ENCODE results near the gene SP2.
A peak's percentile ranks its signal among the peaks of the same experiment; 100 is the strongest.

Gene SP2

DNA sequence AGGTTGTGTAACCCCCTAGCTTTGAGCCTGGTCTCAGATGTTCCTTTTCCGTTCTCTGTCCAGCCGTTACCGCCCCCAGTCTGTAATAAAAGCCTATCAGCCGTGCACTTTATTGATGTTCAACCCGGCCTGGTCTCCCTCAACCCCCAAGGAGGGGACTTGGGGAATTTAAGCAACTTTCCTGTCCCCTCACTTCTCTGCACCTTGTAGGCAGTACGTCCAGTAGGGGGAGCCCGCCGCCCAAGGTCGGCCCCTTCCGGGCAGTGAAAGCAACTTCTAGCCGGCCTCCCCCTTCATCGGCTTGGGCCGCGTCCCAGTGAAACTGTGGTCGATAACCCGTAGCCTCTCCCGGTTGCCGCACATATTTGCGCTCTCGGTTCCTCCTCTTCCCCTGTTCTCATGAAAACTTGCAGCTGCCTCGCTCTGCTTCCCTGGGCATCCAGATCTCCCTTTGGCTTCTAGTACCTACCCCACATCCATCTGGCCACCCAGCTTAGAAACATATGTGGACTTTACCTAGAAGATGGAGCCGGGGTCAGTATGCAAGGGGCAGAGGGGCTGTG, 53.2 kb downstream of the SP2 start:
- peak; percentile 71 for DNase-seq (ENCODE audit: low read depth)

DNA sequence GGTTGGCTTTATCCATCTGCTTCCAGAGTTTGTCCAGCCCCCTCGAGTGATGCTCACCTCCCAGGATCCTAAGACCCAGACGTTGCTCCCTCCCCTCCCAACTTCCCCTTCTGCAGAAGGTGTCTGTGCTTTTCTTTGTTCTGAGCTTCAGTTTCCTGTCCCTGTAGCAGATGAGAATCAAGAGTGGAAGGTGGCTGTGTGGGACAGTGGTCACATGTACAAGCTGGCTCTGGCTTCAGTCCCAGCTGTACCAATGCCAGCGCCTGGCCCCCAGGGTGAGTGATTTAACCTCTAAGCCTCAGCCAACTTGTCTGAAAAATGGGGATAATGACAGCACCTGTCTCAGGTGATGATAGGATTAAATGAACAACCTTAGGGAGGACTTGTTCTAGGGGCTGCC, 53.9 kb downstream of the SP2 start:
- no peak for DNase-seq (ENCODE audit: low read depth)

DNA sequence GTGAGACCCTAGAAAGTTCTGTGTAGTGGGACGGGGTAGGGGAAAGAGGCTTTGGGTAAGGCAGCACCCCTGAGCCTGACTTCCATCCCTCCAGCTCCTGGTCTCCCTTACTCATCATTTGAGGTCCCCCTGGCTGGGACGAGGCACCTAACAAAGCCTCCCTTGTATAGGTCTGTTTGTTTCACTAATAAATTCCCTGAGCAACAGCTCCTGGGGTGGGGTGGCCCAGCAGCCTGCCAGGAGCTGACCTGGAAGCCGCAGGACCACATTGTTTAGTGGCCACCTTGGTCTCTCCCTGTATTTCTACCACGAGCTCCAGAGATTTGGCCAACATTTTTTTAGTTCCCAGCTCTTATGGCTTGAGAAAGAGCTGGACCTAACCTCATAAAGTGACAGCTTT, 54.4 kb downstream of the SP2 start:
- DNase-seq (ENCODE audit: low read depth), result no peak

- no peak for DNase-seq (ENCODE audit: low read depth)
These were observed 56.4 kb downstream of the SP2 start for GRCh38 chr17:47952171-47953021.

GRCh38 chr17:47953909-47954308, 57.9 kb downstream of the SP2 start:
- no peak for DNase-seq (ENCODE audit: low read depth)

- no peak for DNase-seq (ENCODE audit: low read depth)
These were observed 59.7 kb downstream of the SP2 start for GRCh38 chr17:47955497-47956461.

DNA sequence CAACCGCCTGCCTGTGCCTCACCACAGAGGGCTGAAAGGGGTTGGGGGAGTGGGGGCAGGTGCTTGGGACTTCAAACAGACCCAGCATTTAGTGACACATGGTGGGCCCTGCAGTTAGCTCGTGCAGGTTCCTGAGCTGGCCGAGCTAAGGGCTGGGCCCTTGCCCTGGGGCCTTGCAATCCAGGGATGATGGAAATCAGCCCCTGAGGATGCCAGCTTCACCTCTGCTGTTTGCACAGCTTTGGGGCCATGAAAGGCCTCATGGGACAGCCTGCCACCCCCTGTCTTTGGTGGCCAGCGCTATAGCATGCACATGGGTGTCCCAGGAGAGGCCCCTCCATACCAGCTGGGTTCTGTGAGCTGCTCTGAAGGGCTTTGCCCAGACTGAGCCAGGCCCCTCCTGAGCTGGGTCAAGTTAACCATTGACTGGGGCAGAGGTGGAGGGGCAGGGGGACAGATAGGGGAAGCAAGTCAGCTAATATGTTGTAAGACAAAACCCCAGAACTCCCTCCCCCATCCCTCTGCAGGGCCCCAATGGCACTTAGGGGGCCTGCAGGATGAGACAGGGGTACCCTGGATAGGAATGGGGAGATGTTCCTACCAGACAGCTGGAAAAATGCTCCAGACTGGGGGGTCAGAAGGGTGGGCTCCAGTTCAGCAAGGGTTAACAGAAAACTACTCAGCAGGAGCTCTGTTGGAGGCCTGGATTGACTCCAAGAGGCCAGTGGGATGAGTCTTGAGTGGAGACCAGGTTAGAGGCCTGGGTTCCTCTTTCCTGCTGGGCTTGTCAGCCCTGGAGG, 61.0 kb downstream of the SP2 start:
- DNase-seq (ENCODE audit: low read depth), result no peak

- no peak for DNase-seq (ENCODE audit: low read depth)
These were observed 61.8 kb downstream of the SP2 start, which contains the start of gene PRR15L for GRCh38 chr17:47957591-47958490. PRR15L (minus strand) TSS chr17:47957883; CDS start chr17:47953234, 4,649 bp downstream.

DNA sequence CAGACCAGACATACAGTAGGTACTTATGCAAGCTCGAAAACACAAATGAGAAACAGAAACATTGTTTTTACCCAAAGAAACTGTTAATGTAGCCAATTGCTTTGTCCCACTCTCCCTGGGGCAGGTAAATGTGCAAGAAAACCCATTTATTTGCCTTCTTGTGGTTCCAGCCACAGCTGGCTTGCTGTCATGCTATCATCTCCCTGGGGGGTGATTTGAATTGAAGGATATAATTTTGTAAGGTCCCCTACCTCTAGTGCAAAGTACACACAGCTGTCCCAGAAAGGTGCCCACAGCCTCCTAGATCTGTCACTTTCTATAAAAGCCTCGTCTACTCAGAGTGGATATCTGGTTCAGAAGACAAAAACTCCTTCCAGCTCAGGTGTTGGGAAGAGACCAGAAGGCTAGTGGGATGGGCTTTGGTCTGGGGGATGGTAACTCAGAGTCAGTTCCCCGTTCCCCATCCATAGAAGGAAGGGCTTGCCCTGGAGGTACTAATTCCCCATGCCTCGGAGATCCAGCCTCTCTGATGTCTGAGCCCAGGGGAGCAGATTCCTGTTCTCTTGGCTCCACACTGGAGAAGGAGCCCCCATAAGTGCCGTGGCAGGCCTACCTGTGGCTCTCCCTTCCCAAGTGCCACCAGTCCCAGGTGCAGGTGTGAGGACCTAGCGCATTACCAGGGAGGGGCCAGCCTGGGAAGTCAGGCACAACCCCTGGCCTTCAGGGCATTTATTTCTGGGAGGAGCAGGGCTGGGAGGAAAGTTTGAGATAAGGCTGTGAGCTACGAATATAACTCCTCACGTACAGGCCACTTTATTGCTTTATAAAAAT, 64.0 kb downstream of the SP2 start:
- no peak for DNase-seq (ENCODE audit: low read depth)

DNA sequence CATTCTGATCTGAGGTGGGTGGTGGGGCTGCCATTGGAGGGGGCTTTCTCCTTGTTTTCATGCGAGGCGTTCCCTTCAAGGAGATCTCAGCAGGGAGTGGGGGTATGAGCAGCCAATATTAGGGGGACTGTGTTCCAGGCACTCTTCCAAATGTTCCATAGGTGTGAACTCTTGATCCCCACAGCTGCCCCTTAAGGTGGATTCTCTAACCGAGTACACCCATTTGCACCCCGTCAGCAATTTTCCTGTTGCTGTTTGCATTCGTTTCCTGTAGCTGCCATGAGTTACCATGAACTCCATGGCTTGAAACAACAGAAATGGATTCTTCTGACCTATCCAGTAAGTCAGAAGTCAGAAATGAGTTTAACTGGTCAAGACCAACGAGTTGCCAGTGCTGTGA, 65.4 kb downstream of the SP2 start:
- no peak for DNase-seq (ENCODE audit: low read depth)

- DNase-seq (ENCODE audit: low read depth), result no peak
These were observed 66.9 kb downstream of the SP2 start for GRCh38 chr17:47962901-47963300.

- DNase-seq (ENCODE audit: low read depth), result no peak
These were observed 68.8 kb downstream of the SP2 start for GRCh38 chr17:47964856-47965255.

- DNase-seq (ENCODE audit: low read depth), result no peak
These were observed 70.1 kb downstream of the SP2 start for GRCh38 chr17:47966079-47966519.

DNA sequence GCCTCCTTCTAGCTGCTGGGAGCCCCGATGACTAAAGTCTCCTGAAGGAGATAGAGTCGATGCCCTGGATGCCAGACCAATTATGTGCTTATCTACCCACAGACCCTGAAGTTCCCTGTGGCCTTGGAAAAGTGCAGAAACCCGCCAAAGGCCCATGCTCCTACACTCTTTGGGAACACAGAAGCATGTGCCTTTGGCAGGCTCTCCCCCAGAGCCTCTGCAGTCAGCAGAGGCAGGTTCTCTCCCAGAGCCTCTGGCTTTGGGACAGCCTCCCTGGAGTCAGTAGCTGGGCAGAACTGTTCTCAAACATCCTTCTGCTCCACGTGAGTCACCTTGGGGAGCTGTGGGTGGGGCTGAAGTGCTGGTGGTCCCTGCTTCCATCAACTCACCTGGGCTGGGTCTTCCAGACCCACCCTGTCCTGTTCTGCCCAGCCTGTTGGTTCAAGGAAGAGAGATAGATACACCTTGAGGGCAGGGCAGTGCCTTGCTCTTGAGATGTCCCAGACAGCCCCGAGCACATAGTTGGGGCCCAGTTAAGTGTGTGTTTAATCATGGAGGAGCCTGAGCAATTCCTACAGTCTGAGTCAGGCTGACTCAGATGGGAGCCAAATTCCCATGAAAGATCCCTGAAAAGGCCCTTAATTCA, 71.7 kb downstream of the SP2 start:
- DNase-seq (ENCODE audit: low read depth), result no peak

- DNase-seq (ENCODE audit: low read depth), result no peak
These were observed 72.8 kb downstream of the SP2 start for GRCh38 chr17:47968836-47969235.

DNA sequence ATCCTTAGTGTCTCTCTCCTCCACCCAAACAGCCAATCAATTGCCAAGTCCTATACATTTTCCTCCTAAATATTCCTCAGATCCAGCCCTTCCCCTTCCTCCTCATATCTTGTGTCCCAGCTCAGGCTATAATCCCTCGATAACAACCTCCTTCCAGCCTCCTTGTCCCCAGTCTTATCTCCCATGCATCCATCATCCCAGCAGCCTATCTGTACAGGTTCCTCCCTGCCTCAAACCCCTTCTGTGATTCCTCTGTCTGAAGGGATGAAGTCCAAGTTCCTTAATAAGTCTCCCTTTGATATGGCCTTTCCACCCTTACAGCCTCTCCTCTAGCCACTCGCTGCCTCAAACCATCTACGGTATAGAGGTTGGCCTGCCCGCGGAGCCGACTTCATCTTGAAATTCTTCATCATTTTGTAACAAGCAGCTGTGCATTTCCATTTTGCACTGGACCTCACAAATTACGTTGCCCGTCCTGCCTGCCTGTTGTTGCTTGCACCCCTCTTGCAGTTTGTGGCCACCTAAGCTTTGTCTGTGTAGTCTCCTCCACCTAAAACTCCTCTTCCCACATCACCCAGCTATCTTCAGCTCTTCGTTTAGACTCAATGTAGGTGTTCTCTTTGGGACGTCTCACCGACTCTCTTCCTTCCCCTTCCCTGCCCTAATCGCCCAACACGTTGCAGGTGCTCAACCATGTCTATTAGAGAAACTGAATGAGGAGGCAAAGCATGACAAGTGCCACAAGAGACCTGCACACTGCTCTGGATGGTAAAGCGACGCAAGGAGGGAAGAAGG, 74.1 kb downstream of the SP2 start:
- no peak for DNase-seq (ENCODE audit: low read depth)

- DNase-seq (ENCODE audit: low read depth), result peak; percentile 95
These were observed 74.9 kb downstream of the SP2 start, which contains the start of gene CDK5RAP3 for GRCh38 chr17:47970725-47971499. CDK5RAP3 (plus strand) TSS chr17:47971113; CDS start chr17:47971147, 34 bp downstream.

Data from stimulated activated CD8-positive, alpha-beta memory T cell treated with anti-CD3 and anti-CD28 coated beads, Interleukin-12 subunit alpha, Interleukin-12 subunit beta, amount 100 ng/mL, for 1 hour (primary cell).